ENCODE measurements around the gene TMEM45A.

GRCh38 chr3:100458814-100459213, 33.6 kb upstream of the TMEM45A start:
- TF ChIP-seq CTCF (IDR thresholded peaks at IDR 0.05) (no peak), POLR2A (IDR thresholded peaks at IDR 0.05) (no peak)

All from tibial nerve (tissue), 3 donors.